Smooth muscle cell (in vitro differentiated cells): Measurements from ENCODE around the gene PLPPR1. TPM values are rescaled to one million over a fixed set of nuclear protein-coding genes. Genes with fewer than 3 reads are reported as not detected.

ENCODE experiments used
- DNase-seq: peaks from one replicate; lab custom pipeline; 2025; ENCODE audit not compliant: unreplicated experiment; lab: John Stamatoyannopoulos, UW
- H2AFZ ChIP-seq: fragments of 200-600 bp; sonication (generic); 2 replicates; pipeline ENCODE4 v1.6.0; 2016; ENCODE audit warnings: antibody characterized with exemption, low read depth, mild to moderate bottlenecking
- H3F3A ChIP-seq: fragments of 200-600 bp; sonication (generic); 2 replicates; pipeline ENCODE4 v1.6.0; 2017; ENCODE audit warnings: antibody characterized with exemption, low read depth
- H3K27ac ChIP-seq: fragments of 200-600 bp; sonication (generic); 2 replicates; pipeline ENCODE4 v1.5.1; 2016; ENCODE audit warnings: low read depth, mild to moderate bottlenecking
- H3K27me3 ChIP-seq: fragments of 200-600 bp; sonication (generic); 2 replicates; pipeline ENCODE4 v1.6.1; 2016; ENCODE audit warnings: low read depth, mild to moderate bottlenecking
- H3K36me3 ChIP-seq: fragments of 200-600 bp; sonication (generic); 2 replicates; pipeline ENCODE4 v1.5.1; 2016; ENCODE audit warnings: low read depth
- H3K4me1 ChIP-seq: fragments of 200-600 bp; sonication (generic); 2 replicates; pipeline ENCODE4 v1.5.1; 2016; ENCODE audit warnings: low read depth
- H3K4me2 ChIP-seq: fragments of 200-600 bp; sonication (generic); 2 replicates; pipeline ENCODE4 v1.6.0; 2016; ENCODE audit warnings: mild to moderate bottlenecking
- H3K4me3 ChIP-seq: fragments of 200-600 bp; sonication (generic); 2 replicates; pipeline ENCODE4 v1.5.1; 2016; ENCODE audit warnings: mild to moderate bottlenecking
- H3K79me2 ChIP-seq: fragments of 200-600 bp; sonication (generic); 2 replicates; pipeline ENCODE4 v1.6.0; 2016; ENCODE audit warnings: low read depth, mild to moderate bottlenecking
- H3K9ac ChIP-seq: fragments of 200-600 bp; sonication (generic); 2 replicates; pipeline ENCODE4 v1.6.0; 2016; ENCODE audit warnings: low read depth
- H3K9me3 ChIP-seq: fragments of 200-600 bp; sonication (generic); replicated peaks from 2 replicates; pipeline ENCODE4 v1.5.1; 2016; ENCODE audit warnings: low read depth
- H4K20me1 ChIP-seq: fragments of 200-600 bp; sonication (generic); 2 replicates; pipeline ENCODE4 v1.6.0; 2016; ENCODE audit warnings: low read depth
- CTCF ChIP-seq: fragments of 200-600 bp; sonication (generic); IDR thresholded peaks from 2 replicates; pipeline ENCODE4 v1.5.1; 2017; ENCODE audit warnings: borderline replicate concordance, mild to moderate bottlenecking, antibody characterized with exemption; ENCODE audit not compliant: insufficient read depth, poor library complexity, severe bottlenecking
- WGBS: methylation state at CpG from one replicate; pipeline ENCODE4 v1.1.7; 2016; ENCODE audit warnings: low lambda C conversion rate; 5-methylcytosine and 5-hydroxymethylcytosine counted together
- polyA plus RNA-seq: library from polyadenylated mRNA; unstranded; fragments of >200 nt; fragmentation: Nextera tagmentation; extraction: Ambion mirVana; gene quantifications from 2 replicates; pipeline ENCODE4 v1.2.1, GENCODE V29; 2016
- total RNA-seq: library from RNA; depleted of rRNA; stranded (reverse); fragments of >200 nt; gene quantifications from 2 replicates; pipeline ENCODE4 v1.2.3, GENCODE V29; 2014

PLPPR1 gene
- total and polyA plus RNA-seq, 2 experiments from 2014 or later = not detected

GRCh38 chr9:101354765-101355708 lies 326.5 kb downstream of the PLPPR1 start:
- H3F3A ChIP-seq = no peaks in the 10 kb centered on the region
- H3K4me3 ChIP-seq = no peak overlapping the region
- H3K9me3 ChIP-seq = no peaks in the 10 kb centered on the region
- no peak for TF ChIP-seq CTCF
- H2AFZ ChIP-seq = no peak overlapping the region
- no peaks in the 10 kb centered on the region for H3K27me3 ChIP-seq
- WGBS = 91% methylated on average over 7 of the region's 7 CpGs
- DNase-seq = no peak
- H3K36me3 ChIP-seq = no peaks in the 10 kb centered on the region
- H3K4me1 ChIP-seq = no peaks in the 10 kb centered on the region
- H3K27ac ChIP-seq = no peak overlapping the region
- H3K9ac ChIP-seq = no peak overlapping the region
- H3K4me2 ChIP-seq = no peak overlapping the region
- H3K79me2 ChIP-seq = no peaks in the 10 kb centered on the region
- H4K20me1 ChIP-seq = no peaks in the 10 kb centered on the region

GRCh38 chr9:101356619-101357018 lies 328.1 kb downstream of the PLPPR1 start:
- TF ChIP-seq CTCF = no peak
- Histone ChIP-seq H3K27ac (no peak overlapping the region), H3K4me1 (no peaks in the 10 kb centered on the region), H4K20me1 (no peaks in the 10 kb centered on the region), H3F3A (no peaks in the 10 kb centered on the region), H3K4me3 (no peak overlapping the region), H3K79me2 (no peaks in the 10 kb centered on the region), H3K27me3 (no peaks in the 10 kb centered on the region), H3K36me3 (no peaks in the 10 kb centered on the region), H2AFZ (no peak overlapping the region), H3K4me2 (no peak overlapping the region), H3K9me3 (no peaks in the 10 kb centered on the region), H3K9ac (no peak overlapping the region)
- DNase-seq = no peak
- 0% methylated on average over 1 of the region's 1 CpG for WGBS

GRCh38 chr9:101359679-101360078 lies 331.2 kb downstream of the PLPPR1 start:
- H3K4me3 ChIP-seq = no peak overlapping the region
- H3K27me3 ChIP-seq = no peaks in the 10 kb centered on the region
- no peaks in the 10 kb centered on the region for H3K36me3 ChIP-seq
- H3K9me3 ChIP-seq = no peaks in the 10 kb centered on the region
- H3K4me1 ChIP-seq = no peaks in the 10 kb centered on the region
- no peak overlapping the region for H3K9ac ChIP-seq
- H3K27ac ChIP-seq = no peak overlapping the region
- no peaks in the 10 kb centered on the region for H3F3A ChIP-seq
- H3K4me2 ChIP-seq = no peak overlapping the region
- no peaks in the 10 kb centered on the region for H4K20me1 ChIP-seq
- H3K79me2 ChIP-seq = no peaks in the 10 kb centered on the region
- whole genome bisulfite sequencing = 72% methylated on average over 1 of the region's 1 CpG
- DNase-seq = no peak
- no peak overlapping the region for H2AFZ ChIP-seq
- no peak for TF ChIP-seq CTCF

GRCh38 chr9:101360647-101361046 lies 332.1 kb downstream of the PLPPR1 start:
- Histone ChIP-seq H3K4me2 (no peak overlapping the region), H3K4me3 (no peak overlapping the region), H3K79me2 (no peaks in the 10 kb centered on the region), H3K9me3 (no peaks in the 10 kb centered on the region), H3K36me3 (no peaks in the 10 kb centered on the region), H3K27ac (no peak overlapping the region), H3F3A (no peaks in the 10 kb centered on the region), H2AFZ (no peak overlapping the region), H3K4me1 (no peaks in the 10 kb centered on the region), H4K20me1 (no peaks in the 10 kb centered on the region), H3K27me3 (no peaks in the 10 kb centered on the region), H3K9ac (no peak overlapping the region)
- no peak for DNase-seq
- no peak for TF ChIP-seq CTCF
